ENCODE data around the gene ZSCAN21. TPM values are rescaled to one million over a fixed set of nuclear protein-coding genes. Genes with fewer than 3 reads are reported as not detected.
A peak's percentile ranks its signal among the peaks of the same experiment; 100 is the strongest.

Gene ZSCAN21
- total and polyA plus RNA-seq, 2 donors from 2014 or later: 10.8 to 12.4 TPM

DNA sequence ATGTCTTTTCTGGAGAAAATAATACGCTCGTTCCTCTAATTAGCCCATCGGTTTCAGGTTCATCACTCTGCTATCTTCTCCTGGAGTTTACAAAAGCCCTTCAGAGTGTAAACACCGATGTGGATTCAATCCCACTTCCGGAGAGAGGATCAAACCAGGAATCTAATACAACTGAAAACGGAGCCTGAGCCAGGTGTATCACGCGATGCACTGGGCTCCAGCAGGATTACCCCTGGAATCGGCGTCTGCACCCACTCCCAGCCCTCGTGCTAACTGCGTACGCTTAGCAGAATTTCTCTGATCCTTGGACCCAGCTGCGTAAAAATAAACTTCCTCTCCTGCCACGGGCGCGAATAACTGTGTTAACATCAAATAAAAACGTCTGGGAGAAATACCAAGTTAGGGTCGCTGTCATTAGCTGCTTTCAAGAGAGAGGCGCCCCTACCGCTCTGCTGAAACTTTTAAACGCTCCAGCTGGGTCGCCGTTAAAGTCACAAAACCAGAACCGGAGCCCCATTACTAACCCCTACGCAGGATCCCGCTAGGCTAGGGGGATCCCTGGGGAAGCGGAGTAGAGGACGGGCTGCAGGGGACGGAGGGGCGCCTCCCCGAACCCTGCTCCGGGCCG, 31.4 kb downstream of the ZSCAN21 start:
- peak in 3 of 5 donors; percentile 26 to 64 (median 50) for DNase-seq
- TF ChIP-seq, protein P1, sequence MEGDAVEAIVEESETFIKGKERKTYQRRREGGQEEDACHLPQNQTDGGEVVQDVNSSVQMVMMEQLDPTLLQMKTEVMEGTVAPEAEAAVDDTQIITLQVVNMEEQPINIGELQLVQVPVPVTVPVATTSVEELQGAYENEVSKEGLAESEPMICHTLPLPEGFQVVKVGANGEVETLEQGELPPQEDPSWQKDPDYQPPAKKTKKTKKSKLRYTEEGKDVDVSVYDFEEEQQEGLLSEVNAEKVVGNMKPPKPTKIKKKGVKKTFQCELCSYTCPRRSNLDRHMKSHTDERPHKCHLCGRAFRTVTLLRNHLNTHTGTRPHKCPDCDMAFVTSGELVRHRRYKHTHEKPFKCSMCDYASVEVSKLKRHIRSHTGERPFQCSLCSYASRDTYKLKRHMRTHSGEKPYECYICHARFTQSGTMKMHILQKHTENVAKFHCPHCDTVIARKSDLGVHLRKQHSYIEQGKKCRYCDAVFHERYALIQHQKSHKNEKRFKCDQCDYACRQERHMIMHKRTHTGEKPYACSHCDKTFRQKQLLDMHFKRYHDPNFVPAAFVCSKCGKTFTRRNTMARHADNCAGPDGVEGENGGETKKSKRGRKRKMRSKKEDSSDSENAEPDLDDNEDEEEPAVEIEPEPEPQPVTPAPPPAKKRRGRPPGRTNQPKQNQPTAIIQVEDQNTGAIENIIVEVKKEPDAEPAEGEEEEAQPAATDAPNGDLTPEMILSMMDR (IDR thresholded peaks at IDR 0.05; ENCODE audit: borderline replicate concordance, extremely low read depth, insufficient read depth): no peak
- Histone ChIP-seq H3K27me3 (ENCODE audit: control insufficient read depth, insufficient read depth, low read length) (no peaks in the 10 kb centered on the region), H3K4me1 (ENCODE audit: control insufficient read depth in 2 of 3, insufficient read depth in 2 of 3, low read depth in 1 of 3, low read length in 3 of 3) (peaks cover 2 to 21% (median 10%) of the 10 kb centered on the region in 3 donors), H3K9ac (ENCODE audit: low read length in 3 of 3) (peak overlapping the region; percentile 87 to 96 (median 96)), H3K4me3 (ENCODE audit: low read length in 3 of 3) (peak overlapping the region; percentile 97 to 98 (median 98)), H3K9me3 (ENCODE audit: control insufficient read depth in 2 of 3, insufficient read depth in 1 of 3, low read length in 3 of 3) (peaks cover 0 to 3% (median 0%) of the 10 kb centered on the region in 3 donors), H3K36me3 (ENCODE audit: control insufficient read depth in 2 of 3, insufficient read depth in 3 of 3, low read length in 3 of 3) (peaks cover 0 to 11% (median 4%) of the 10 kb centered on the region in 3 donors), H3K27ac (ENCODE audit: low read depth in 2 of 2, low read length in 2 of 2) (peak overlapping the region; percentile 53 to 71)
- no peak for FAIRE-seq
- intact Hi-C loops (cut with DNase I): no loop called here

DNA sequence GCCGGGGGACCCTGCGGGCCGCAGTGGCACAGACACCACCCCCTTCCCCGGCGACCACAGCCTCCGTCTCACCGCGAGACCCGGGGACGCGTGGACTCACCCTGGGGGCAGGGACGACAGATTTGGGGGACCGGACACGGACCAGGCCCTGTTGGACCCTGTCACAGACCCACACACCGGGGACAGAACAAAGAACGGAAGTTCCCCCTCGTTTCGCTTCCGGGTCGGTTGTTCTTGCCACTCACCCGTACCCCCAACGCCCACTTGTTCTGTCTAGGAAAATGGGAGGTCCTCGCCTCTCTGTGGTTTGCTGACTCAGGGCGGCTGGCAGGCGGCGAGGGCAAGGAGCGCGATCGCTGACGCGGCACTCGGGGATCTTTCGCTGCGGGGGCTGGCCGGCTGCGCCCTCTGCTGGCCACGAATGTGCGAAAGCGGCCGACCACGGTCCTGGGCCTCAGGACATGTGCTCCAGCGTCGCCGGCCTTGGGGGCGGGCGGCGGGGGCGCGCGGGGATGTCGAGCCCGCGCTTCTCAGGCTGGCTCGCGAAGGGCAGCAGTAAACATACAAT, 32.0 kb downstream of the ZSCAN21 start, which contains the start of gene ZNF3:
Gene ZNF3, minus strand, starts transcription at position 189 of the 568 bp plus-strand sequence. CDS start 4,366 bp downstream, outside the sequence.
- Histone ChIP-seq H3K4me3 (ENCODE audit: low read length in 3 of 3) (peak within 1 kb of the TSS; percentile 97 to 98 (median 98)), H3K27me3 (ENCODE audit: control insufficient read depth, insufficient read depth, low read length) (no peaks in the 10 kb centered on the region), H3K9ac (ENCODE audit: low read length in 3 of 3) (peak within 1 kb of the TSS; percentile 87 to 96 (median 96)), H3K4me1 (ENCODE audit: control insufficient read depth in 2 of 3, insufficient read depth in 2 of 3, low read depth in 1 of 3, low read length in 3 of 3) (peaks cover 2 to 21% (median 10%) of the 10 kb centered on the region in 3 donors), H3K9me3 (ENCODE audit: control insufficient read depth in 2 of 3, insufficient read depth in 1 of 3, low read length in 3 of 3) (peaks cover 0 to 3% (median 0%) of the 10 kb centered on the region in 3 donors), H3K36me3 (ENCODE audit: control insufficient read depth in 2 of 3, insufficient read depth in 3 of 3, low read length in 3 of 3) (peaks cover 0 to 11% (median 4%) of the 10 kb centered on the region in 3 donors), H3K27ac (ENCODE audit: low read depth in 2 of 2, low read length in 2 of 2) (peak within 1 kb of the TSS; percentile 71 to 81)
- intact Hi-C loops (cut with DNase I): no loop called here
- DNase-seq: peak; percentile 99 to 100 (median 100)
- TF ChIP-seq, protein P1 (IDR thresholded peaks at IDR 0.05; ENCODE audit: borderline replicate concordance, extremely low read depth, insufficient read depth): peak; percentile 92
- FAIRE-seq: peak; percentile 85

- TF ChIP-seq, protein P1 (IDR thresholded peaks at IDR 0.05; ENCODE audit: borderline replicate concordance, extremely low read depth, insufficient read depth): no peak
Measured at GRCh38 chr7:100082978-100083377, 33.4 kb downstream of the ZSCAN21 start.

More at GRCh38 chr7:100082978-100083377, 33.4 kb downstream of the ZSCAN21 start:
- H3K4me1 ChIP-seq (ENCODE audit: control insufficient read depth in 2 of 3, insufficient read depth in 2 of 3, low read depth in 1 of 3, low read length in 3 of 3): peaks cover 2 to 21% (median 10%) of the 10 kb centered on the region in 3 donors
- peak overlapping the region; percentile 36 to 60 for H3K27ac ChIP-seq (ENCODE audit: low read depth in 2 of 2, low read length in 2 of 2)
- H3K4me3 ChIP-seq (ENCODE audit: low read length in 3 of 3): peak overlapping the region in 1 of 3 donors; percentile 98
- peaks cover 0 to 8% (median 4%) of the 10 kb centered on the region in 3 donors for H3K36me3 ChIP-seq (ENCODE audit: control insufficient read depth in 2 of 3, insufficient read depth in 3 of 3, low read length in 3 of 3)
- FAIRE-seq: no peak
- H3K9me3 ChIP-seq (ENCODE audit: control insufficient read depth in 2 of 3, insufficient read depth in 1 of 3, low read length in 3 of 3): no peaks in the 10 kb centered on the region
- intact Hi-C loops (cut with DNase I): no loop called here
- H3K9ac ChIP-seq (ENCODE audit: low read length in 3 of 3): no peak overlapping the region
- DNase-seq: no peak
- no peaks in the 10 kb centered on the region for H3K27me3 ChIP-seq (ENCODE audit: control insufficient read depth, insufficient read depth, low read length)

Measured in kidney (tissue), 14 donors.